Activated CD4-positive, alpha-beta T cell treated with anti-CD3 and anti-CD28 coated beads for 24 hours (primary cell): ENCODE measurements around the gene NIT1.

Experiments
- DNase-seq, 2 donors: peaks; one replicate each; pipeline ENCODE4 v3.0.0-alpha.2; 2020; ENCODE audit warnings: low read depth in 2 of 2

Gene NIT1, protein sequence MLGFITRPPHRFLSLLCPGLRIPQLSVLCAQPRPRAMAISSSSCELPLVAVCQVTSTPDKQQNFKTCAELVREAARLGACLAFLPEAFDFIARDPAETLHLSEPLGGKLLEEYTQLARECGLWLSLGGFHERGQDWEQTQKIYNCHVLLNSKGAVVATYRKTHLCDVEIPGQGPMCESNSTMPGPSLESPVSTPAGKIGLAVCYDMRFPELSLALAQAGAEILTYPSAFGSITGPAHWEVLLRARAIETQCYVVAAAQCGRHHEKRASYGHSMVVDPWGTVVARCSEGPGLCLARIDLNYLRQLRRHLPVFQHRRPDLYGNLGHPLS

DNA sequence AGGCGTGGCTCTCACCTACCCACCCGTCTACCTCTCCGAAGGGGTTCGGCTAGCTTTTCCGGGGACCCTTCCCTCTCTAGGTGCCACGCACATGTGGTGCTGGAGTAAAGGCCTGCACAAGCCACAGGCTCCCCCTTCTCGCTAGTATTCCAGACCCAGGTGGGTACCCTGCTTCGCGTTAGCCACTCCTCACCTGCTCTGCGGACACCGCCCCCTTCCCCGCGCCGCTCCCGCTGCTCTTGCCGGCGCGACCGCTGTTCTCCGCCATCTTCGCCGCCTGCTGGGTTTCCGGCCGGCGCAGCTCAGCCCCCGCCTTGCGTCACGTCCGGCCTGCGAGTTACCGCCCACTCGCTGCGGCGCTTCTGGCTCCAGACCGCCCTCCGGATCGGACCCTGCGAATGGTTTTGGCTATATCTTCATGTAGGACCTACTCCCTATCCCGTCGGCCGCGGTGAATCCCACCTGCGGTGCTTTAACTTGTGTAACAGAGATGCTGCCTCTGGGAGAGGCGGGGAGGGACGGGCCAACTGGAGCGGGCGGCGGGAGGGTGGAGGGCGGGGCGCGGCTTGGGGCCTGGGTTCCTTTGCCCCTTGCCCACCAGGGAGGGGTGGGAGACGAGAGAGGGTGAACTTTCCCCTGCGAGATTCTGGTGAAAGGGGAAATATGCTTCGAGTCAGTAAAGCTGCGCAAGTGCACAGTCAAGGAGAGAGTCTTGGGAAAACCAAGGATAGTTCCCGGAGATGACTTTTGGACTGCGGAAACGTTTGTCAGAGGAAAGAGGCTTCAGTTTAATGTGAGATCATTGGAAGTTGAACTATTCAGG lies at the start of gene NIT1, which contains the start of gene PFDN2:
TSS of gene NIT1 (plus strand) at position 347 of the 823 bp plus-strand sequence. CDS start at position 419, 72 bp downstream.
TSS of gene PFDN2 (minus strand) at position 279 of the 823 bp plus-strand sequence. CDS start at position 268, 11 bp downstream.
- peak; percentile 72 to 82 for DNase-seq

DNA sequence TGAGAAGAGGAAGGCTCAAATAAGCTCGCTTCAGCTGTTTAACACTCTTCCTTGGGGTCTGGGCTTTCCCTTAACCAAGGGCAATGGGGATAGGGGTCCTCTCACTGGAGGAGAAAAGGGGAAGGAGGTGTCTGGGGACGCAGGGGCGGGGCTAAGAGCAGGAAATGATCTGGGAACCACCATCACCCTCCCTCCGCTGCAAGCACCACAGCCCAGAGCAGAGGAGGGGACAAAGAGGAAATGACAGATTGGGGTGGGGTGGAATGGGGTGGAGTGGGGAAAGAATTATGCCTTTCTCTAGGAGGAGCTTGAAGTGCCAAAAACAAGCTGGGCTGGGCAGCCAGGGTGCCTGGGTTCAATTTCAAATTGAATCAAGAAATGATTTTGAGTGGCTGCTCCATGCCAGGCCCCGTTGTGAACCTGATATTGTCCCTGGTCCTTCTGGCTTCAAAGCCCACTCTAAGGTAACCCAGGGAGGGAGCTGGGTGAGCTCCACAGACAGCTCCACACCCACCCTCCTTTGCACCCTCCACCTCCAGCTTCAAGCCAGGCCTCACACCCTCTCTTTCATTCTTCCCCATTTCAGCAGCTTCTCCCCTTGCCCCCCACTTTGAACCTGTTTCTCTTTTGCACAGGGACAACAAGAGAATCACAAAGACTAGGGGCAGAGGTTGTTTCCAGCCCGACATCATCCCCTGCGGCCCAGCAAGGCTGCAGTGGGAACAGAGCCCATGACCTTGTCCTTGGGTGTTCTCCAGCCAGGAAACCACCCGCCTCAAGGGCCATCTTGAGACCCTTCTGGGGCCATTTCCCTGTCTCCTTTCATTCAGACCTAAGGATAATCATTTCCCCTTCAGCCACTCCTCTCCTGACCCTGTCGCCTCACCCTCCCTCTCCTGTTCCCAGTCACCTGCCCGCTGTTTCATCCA lies 49.3 kb upstream of the NIT1 start:
- peak; percentile 64 to 67 for DNase-seq

DNA sequence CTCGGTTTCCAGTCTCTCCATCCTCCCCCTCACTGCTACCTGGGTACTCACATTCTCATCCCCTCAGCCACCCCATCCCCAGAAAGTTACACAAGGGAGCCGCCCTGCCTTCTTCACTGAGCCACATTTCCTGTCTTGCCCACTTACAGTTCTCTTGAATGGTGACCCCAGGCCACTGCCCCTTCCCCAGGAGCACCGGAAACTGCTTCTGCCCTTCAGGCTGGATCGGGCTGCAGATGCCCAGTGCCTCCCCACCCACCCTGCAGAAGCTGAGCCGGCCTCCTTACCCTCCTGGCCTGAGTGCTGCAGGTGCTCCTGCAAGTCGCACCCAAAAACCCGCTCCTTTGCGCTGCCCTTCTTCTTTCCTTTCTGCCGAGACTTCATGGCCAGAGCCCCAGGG lies 48.7 kb upstream of the NIT1 start:
- no peak for DNase-seq

DNA sequence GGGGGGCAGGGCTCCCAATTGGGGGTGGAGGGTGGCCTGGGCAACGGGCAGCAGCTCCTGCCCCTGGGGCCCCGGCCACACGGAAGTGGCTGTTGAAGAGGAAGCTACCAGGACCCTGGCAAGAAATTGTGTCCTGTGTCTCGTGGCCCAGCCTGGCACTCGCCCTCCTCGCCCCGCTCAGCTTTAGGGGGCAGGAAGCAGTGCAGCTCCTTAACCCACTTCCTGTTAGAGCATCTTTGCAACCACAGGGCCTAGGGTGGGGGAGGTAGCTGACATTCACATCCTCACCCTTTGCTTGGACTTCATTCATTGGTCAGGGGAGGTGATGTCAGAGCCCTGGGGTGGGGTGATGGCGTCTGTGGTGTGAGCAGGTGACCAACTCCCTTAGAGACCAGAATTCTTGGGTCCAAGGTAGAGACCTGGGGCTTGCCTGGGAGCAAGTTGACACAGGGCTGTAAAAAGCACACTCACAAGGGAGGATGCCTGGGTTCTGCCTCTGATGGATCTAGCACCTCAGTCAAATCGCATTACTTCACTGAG lies 48.1 kb upstream of the NIT1 start, which contains the start of gene ARHGAP30:
TSS of gene ARHGAP30 (minus strand) at position 161 of the 540 bp plus-strand sequence. CDS start 267 bp downstream, outside the sequence.
- peak; percentile 61 to 69 for DNase-seq

GRCh38 chr1:161070761-161071160 lies 47.1 kb upstream of the NIT1 start:
- DNase-seq = no peak

GRCh38 chr1:161071886-161072371 lies 46.0 kb upstream of the NIT1 start:
- no peak for DNase-seq

DNA sequence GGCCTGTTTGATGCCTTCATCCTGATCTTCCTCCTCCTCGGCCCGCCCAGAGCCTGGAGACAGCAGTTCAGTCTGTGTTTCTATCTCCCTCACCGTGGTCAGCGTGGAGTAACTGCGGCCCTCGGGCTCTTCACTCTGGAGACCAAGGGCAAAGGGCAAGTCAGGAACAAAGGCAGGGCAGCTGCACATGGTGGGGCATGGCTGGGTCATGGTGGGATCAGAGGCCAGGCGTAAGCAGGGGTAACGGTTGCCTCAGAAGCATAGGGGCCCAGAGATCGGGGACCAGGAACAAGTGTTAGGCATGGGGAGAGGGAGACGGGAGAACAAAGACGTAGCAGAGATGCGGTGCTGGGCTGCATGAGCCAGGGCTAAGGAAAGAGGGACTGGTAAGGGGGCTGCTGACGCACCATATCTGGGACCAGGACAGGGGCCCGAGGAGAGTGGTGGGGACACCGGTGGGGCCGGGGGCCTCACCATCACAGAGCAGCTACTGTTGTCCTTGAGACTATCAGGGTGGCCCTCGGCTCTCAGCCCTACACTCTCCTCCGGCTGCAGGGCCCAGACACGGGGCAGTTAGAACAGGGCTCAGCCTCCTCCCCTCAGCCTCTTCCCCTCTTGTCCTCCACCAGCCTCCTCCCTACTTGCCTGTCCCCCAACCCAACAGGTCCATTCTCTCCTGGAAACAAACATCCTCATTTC lies 45.0 kb upstream of the NIT1 start:
- DNase-seq = no peak

DNA sequence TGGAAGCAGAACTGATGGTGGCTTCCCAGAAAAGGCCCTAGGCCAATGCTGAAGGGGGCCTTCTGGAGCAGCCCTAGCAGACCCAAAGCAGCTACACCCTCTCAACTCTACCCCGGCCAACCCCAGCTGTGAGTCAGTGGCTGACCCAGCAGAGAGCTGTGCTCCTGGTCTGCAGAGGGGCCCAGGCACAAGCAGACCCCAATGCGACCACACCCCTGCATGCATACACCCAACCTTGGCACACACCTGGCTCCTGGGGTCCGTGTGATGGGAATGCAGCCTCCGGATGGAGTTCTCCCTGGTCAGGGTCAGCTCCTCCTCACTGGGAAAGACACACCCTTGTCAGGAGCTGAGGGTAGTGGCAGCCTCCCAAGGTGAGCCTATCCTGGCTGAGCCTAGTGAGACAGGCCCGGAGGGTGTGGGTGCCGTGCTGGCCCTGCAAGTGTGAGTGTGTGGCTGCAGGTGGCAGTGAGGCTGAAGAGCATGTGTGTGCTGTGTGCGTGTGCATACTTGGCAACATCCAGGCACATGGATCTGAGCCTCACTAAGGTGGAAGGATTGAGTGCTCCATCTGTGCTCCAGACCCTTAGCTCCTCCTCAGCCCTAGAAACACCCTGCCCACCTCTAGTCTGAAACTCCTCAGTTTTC lies 44.3 kb upstream of the NIT1 start:
- DNase-seq = no peak

DNA sequence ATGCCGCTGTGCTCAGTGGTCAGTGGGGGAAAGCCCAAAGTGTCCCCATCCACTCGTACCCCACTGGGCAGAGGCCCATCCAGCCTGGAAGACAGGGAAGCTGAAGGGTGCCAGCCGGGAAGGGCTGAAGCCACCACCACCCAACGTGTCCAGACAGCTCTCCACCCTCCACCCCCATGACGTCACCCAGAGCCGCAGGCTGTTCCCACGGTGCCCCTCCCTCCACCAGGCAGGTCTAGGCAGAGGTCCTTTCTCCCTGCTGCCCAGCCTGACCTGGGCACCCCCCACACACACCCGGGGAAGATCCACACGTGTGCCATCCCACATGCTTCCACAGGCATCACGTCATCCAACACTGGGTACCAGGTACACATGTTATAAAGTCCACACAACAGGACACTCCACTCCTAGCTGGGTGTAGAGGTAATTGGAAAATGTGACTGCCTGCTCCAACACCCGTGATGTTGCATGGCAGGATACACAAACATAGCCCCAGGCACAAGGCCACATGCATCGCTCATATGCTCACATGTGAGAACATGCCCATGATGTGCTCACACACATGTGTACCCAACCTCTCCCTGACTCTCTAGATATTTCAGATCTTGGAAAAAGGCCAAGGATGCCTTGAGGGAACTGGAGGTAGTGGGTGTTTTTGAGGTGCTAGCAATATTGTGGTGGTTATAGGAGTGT lies 43.1 kb upstream of the NIT1 start:
- no peak for DNase-seq

DNA sequence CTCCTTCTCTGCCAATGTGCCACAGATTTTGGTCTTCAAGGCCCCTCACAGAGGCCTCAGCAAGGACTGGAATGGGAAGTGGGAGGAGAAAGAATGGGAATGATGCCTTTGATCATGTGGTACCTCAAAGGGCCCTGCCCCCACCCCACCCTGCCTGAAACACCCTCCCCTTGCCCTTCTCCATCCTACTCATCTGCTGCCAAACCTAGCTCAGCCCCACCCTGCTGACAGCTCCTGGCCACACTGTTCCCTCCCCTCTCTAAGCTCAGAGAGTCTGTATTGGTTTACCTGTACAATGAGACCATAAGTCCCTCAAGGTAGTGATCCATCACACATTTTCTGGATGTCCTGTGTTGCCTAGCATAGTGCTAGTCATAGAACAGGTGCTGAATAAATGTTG lies 41.5 kb upstream of the NIT1 start:
- no peak for DNase-seq

DNA sequence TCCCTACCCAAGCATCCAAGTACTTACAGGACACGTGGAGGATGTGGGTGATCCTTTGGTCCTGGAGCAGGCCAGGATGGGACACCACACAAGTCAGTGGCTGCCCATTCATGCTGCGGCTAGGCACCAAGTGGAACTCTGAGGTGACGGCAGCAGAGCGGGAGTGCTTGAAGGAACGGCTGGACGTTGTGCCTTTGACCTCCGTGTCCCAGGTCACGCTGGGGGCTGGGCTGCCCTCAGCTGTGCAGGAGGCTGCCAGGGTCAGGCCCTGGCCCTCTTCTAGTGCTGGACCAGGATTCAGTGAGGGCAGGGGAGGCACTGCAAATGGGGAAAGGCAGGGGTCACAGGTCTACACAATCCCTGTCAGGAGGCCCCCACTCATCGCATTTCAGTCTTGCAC lies 40.5 kb upstream of the NIT1 start:
- no peak for DNase-seq

DNA sequence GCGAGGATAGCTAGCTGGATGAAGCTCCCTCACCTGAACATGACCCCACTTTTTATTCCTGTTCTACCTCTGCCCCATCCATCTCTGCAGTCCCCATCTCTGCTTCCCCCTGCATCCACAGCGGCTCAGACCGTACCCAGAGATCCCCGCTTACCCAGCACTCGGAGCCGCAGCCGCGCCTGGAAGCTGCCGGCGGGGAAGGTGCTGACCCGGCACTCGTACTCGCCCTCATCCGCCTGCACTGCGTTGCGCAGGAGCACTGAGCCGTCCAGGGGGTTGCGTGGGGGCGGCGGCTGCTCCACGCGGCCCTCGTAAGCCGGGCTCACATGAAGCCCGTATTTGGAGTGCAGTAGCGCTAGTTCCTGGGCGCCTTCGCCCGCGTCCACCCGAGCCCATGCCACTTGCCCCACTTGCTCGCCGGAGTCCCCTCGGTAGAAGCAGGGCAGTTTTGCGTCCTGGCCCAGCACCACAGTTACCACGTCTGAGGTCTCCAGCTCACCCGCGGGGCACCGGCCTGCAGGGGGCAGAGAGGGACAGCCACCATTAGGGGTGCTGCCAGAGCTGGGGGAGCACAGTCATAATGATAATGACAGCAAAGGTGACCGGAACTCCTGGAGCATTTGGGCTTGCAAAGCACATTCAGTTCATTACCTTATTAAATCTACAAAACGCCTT lies 38.3 kb upstream of the NIT1 start:
- no peak for DNase-seq

DNA sequence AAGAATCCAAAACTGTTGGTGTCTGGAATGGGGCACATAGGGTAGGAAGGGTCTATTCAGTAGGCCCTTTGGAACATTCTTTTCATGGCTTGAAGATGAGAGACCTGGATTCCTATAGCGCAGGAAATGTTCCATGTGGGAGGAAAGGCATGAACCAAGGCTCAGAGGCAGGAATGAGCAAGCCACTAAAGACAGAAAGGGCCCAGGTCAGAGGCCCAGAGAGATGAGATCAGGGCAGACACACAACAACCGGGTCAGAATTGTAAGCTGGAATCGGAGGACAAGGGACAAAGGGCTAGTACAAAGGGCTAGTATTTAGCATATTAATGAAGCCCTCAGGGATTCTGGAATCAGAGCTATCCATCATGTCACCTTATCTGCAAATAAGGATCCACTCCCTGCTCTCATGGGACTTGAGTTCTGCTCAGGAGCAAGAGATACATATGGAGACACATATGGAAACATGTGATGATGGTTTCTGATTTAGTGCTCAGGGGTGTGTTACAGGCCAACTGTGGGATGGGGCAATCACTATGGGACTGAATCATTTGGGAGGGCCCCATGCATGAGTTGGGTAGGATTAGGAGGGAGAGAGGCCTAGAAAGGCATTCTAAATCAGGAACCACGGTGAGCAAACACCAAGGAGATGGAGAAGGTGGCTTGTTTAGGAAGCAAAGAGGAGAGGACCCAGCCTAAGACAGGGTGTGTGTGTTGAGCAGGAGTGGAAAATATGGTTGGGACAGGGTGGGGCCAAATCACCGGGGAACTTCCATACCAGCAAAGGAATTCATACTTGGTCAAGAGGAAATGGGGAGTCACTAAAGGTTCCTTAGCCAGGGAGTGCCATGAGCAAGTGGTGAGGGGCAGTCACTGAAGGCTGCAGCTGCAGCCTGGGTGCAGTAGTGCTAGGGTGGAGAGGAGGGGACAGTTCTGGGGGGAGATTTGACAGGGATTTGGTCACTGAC lies 37.2 kb upstream of the NIT1 start:
- DNase-seq = no peak

DNA sequence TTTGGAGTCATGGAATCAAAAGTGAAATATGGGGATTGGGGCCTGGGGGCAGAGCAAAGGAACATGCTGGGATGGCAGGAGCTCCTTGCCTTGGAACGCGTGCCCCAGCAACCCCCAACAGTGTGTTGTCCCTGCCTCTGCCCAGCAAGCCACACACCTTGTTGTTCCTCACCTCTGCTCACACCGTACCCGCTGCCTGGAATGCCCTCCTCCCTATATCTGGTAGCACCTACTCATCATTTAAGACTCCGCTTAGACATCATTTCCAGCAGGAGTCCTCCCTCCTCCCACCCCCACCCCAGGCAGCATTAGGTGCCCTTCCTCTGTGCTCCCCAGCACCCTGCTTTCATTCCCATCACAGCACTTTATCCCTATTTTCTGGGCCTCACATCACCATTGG lies 36.4 kb upstream of the NIT1 start:
- no peak for DNase-seq

DNA sequence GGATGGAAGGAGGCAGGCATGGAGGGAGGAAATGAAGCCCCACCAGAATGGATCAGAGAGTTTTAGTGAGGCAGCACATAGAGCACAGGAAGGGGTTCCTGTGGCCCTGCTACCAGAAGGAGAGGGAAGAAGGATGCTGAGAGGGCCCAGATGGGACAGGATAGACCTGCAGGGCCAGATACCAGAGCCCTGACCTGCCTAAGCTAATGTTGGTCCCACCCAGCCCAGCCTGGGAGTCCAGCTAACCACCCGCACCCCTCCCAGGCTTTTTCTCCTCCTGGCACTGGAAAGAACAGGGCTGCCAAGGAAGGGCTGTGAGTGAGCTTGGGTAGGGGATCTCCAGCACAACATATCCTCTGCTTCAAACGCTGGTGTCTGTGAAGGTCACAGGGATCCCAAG lies 35.4 kb upstream of the NIT1 start:
- no peak for DNase-seq

GRCh38 chr1:161082996-161083747 lies 34.7 kb upstream of the NIT1 start:
- no peak for DNase-seq
